ENCODE data around the gene PRR33. TPM values are rescaled to one million over a fixed set of nuclear protein-coding genes. Genes with fewer than 3 reads are reported as not detected.

Gene PRR33
- total and polyA plus RNA-seq, 12 donors = 0.09 to 6.5 (median 3.5) TPM

DNA sequence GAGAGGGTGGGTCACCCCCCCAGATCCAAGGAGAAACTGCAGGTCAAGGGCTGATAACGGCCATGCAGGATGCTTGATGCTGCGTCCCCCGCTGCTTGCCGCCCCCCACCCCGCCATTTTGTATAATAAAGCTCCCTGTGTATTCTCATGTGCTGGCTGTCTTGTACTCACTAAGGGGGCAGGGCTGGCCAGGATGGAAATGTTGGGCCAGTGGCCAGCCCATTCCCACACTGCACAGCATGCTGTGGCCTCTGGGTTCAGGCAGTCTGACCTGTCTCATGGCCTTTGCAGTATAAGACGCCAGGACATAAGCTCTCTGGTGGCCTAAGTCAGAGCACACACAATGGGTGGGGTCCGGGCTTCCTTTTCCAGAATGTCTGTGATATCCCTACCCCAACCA is 421 bp upstream of the PRR33 start:
- no peak overlapping the region for H3K4me3 ChIP-seq
- no peaks in the 10 kb centered on the region for H3K9me3 ChIP-seq
- intact Hi-C loops (cut with DNase I) = loop anchor here in 3 of 10 donors (1.0 to 10.0 kb wide), 2 partner anchors 24 to 53 kb away; partner anchors contain the start of gene MRPL23 (in 2 of the 3)
- peaks cover 0 to 31% (median 0%) of the 10 kb centered on the region in 9 donors for H3K36me3 ChIP-seq
- peak overlapping the region in 4 of 10 donors; percentile 15 to 41 (median 26) for H3K27ac ChIP-seq
- H3K4me1 ChIP-seq = peaks cover 0 to 43% (median 6%) of the 10 kb centered on the region in 9 donors
- TF ChIP-seq CTCF (IDR thresholded peaks at IDR 0.05) = no peak
- peak in 1 of 2 donors; percentile 53 for DNase-seq
- H3K27me3 ChIP-seq = peaks cover 0 to 4% (median 0%) of the 10 kb centered on the region in 7 donors
- peak; percentile 23 to 68 (median 35) for ATAC-seq
- 78 to 88% methylated on average over 7 of the region's 7 CpGs for WGBS, 2 donors

GRCh38 chr11:1890856-1891830 is 552 bp downstream of the PRR33 start:
- Histone ChIP-seq H3K9me3 (no peaks in the 10 kb centered on the region), H3K27me3 (peaks cover 0 to 4% (median 0%) of the 10 kb centered on the region in 7 donors), H3K4me1 (peaks cover 0 to 43% (median 6%) of the 10 kb centered on the region in 9 donors), H3K27ac (peak overlapping the region in 3 of 10 donors; percentile 16 to 41 (median 31)), H3K4me3 (no peak overlapping the region), H3K36me3 (peaks cover 0 to 41% (median 0%) of the 10 kb centered on the region in 9 donors)
- WGBS, 2 donors = 84 to 85% methylated on average over 33 to 34 of the region's 34 CpGs
- ATAC-seq (peak in 6 of 8 donors; percentile 6 to 35 (median 12)), DNase-seq (no peak)
- TF ChIP-seq CTCF (IDR thresholded peaks at IDR 0.05) = no peak
- intact Hi-C loops (cut with DNase I) = loop anchor here in 2 of 10 donors (10.0 kb wide), 1 partner anchor 54 kb away; the partner anchor contains the start of gene MRPL23 (in 2 of the 2)

DNA sequence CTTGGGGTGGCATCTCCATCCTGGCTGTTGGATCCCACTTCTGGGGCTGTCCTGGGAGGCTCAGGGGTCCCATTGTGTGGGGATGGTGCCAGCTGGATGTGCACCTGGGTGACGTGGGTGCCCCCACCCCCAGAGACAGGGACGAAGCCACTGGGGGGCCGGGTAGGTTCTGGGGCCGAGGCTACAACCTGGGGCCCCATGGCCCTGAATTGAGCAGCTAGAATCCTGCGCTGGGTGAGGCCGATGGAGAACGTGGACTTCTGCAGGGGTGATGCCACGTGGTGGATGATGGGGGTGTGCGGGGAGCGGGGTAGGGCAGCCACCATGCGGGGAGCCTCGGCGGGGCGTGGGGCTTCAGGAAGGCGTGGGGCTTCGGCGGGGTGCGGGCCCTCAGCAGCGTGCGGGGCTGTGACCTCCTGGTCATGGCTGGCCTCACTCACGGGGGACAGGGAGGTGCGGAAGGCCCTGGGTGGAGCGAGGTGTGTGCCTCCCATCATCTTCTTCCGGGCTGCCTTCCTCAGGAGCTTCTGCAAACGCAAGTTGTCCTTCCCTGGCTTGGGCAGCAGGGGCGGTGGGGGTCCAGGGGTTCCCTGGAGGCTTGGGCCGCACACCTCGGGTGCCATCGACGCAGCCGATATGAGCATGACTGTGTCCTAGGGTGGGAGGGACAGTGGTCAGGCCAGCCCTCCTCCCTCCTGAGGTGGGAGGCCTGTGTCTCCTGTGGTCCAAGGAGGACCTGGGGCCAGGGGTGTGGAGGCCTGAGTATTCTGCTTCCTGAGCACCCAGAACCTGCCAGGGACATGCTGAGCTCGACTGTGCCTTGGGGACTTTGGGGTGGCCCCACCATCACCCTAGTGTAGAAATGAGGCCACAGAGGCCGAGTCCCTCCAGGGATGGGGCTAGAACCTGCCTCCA is 1.5 kb downstream of the PRR33 start:
- ATAC-seq (peak in 1 of 8 donors; percentile 25), DNase-seq (peak in 1 of 2 donors; percentile 13)
- peaks cover 0 to 4% (median 0%) of the 10 kb centered on the region in 7 donors for H3K27me3 ChIP-seq
- 89 to 90% methylated on average over 30 to 33 of the region's 33 CpGs for WGBS, 2 donors
- intact Hi-C loops (cut with DNase I) = loop anchor here in 4 of 10 donors (10.0 kb wide), 3 partner anchors 55 to 265 kb away; partner anchors contain the start of gene MRPL23 (in 2 of the 4)
- peaks cover 0 to 50% (median 0%) of the 10 kb centered on the region in 9 donors for H3K36me3 ChIP-seq
- TF ChIP-seq CTCF (IDR thresholded peaks at IDR 0.05) = no peak
- H3K4me3 ChIP-seq = no peak overlapping the region
- H3K9me3 ChIP-seq = no peaks in the 10 kb centered on the region
- H3K27ac ChIP-seq = peak overlapping the region in 2 of 10 donors; percentile 41 to 68
- H3K4me1 ChIP-seq = peaks cover 0 to 43% (median 6%) of the 10 kb centered on the region in 9 donors

All from heart right ventricle (tissue), 16 donors.